HUES64 (cell line): ENCODE measurements around the gene BMF.
"Not testable (repeated sequence)": the region's sequence is repeated elsewhere in the genome, so short reads cannot be mapped to it uniquely, and the experiment has no call there.

Experiments
- H3K27ac ChIP-seq: 2 replicates; pipeline ENCODE4 v1.7.0; 2013; ENCODE audit warnings: low read depth, low read length, inconsistent platforms
- H3K27me3 ChIP-seq: 2 replicates; pipeline ENCODE4 v1.6.1; 2013; ENCODE audit warnings: mild to moderate bottlenecking, low read length; ENCODE audit not compliant: insufficient read depth
- H3K36me3 ChIP-seq: 2 replicates; pipeline ENCODE4 v1.6.1; 2013; ENCODE audit warnings: mild to moderate bottlenecking, low read length; ENCODE audit not compliant: insufficient read depth
- H3K4me1 ChIP-seq: 2 replicates; pipeline ENCODE4 v1.6.1; 2013; ENCODE audit warnings: mild to moderate bottlenecking, low read length, moderate library complexity; ENCODE audit not compliant: insufficient read depth
- H3K4me3 ChIP-seq: 2 replicates; pipeline ENCODE4 v1.5.1; 2013; ENCODE audit warnings: mild to moderate bottlenecking, low read length, moderate library complexity
- H3K9ac ChIP-seq: 2 replicates; pipeline ENCODE4 v1.6.1; 2013; ENCODE audit warnings: mild to moderate bottlenecking, low read depth, low read length
- H3K9me3 ChIP-seq: 2 replicates; pipeline ENCODE4 v1.6.1; 2013; ENCODE audit warnings: low read depth, low read length; ENCODE audit not compliant: insufficient read depth
- WGBS: fragments of 150-250, 120-280 bp; methylation state at CpG from one replicate; pipeline ENCODE4 v1.1.7; 2013; ENCODE audit warnings: missing lambda C conversion rate; 5-methylcytosine and 5-hydroxymethylcytosine counted together

The BMF gene

DNA sequence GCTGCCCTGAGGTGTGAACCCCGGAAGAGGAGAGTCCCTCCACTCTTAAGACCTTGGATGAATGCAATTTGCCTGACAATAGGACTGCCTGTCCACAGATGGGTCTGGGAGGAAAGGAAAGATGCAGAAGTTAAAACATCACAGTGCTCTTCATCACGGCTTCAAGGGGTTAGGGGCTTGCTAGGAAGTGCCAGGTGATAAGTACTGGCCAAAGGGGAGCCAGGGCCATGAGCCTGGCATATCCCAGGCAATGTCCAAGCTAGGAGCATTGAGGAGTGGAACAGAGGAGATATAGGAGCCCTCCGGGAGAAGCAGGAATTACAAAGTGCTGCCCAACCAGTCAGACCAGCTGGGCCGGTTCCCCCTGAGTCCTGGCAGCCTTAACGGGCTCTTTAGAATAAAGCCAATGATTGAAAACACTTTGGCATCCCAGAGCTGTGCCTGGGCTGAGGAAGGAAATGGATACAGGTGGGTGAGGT lies 16.2 kb upstream of the BMF start:
- Histone ChIP-seq H3K4me3 (peak overlapping the region; percentile 10; the same call in 1 of the 2 replicates), H3K4me1 (peaks cover 26% of the 10 kb centered on the region)
- not testable (repeated sequence) for H3K9ac ChIP-seq, H3K27ac ChIP-seq, H3K9me3 ChIP-seq, H3K36me3 ChIP-seq, H3K27me3 ChIP-seq
- WGBS: 61% methylated on average over 4 of the region's 5 CpGs

DNA sequence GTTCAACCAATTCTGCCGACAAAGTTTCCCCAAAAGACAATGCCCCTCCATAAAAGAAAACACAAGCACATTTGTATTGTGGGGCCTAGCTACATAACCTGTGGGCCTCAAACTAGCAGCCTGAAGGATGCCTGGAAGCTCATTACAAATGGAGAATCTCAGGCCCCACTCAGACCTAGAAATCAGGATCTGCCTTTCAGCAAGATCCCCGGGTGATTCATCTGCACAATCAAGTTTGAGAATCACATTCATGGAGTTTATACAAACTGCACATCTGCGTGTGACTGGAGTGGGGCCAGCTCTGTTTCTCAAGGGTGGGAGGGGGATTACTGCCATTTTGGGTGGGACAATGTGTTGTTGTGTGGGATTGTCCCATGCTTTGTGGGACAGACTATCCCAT lies 15.7 kb upstream of the BMF start:
- peaks cover 26% of the 10 kb centered on the region for H3K4me1 ChIP-seq
- H3K36me3 ChIP-seq, H3K9me3 ChIP-seq, H3K27me3 ChIP-seq, H3K4me3 ChIP-seq, H3K9ac ChIP-seq, H3K27ac ChIP-seq: not testable (repeated sequence)
- 94% methylated on average over 3 of the region's 3 CpGs for WGBS

DNA sequence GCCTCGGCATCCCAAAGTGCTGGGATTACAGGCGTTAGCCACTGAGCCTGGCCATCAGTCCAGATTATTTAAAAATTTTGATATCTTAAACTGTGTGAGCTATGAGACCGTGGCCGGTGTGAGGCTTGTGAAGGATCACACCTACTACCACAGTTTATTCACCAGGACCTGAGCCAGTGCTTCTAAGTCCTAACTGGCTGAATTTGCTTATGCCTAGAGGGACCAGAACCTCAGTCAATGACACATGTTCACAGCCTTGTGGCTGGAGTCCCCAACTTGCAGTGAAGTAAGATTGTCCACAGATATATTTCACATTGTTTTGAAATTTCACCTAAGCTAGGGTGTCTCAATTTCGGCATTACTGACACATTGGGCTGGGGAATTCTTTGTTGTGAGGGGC lies 15.2 kb upstream of the BMF start:
- H3K4me1 ChIP-seq: peaks cover 26% of the 10 kb centered on the region
- not testable (repeated sequence) for H3K4me3 ChIP-seq, H3K27me3 ChIP-seq, H3K36me3 ChIP-seq, H3K9ac ChIP-seq, H3K27ac ChIP-seq, H3K9me3 ChIP-seq
- WGBS: 96% methylated on average over 2 of the region's 5 CpGs

DNA sequence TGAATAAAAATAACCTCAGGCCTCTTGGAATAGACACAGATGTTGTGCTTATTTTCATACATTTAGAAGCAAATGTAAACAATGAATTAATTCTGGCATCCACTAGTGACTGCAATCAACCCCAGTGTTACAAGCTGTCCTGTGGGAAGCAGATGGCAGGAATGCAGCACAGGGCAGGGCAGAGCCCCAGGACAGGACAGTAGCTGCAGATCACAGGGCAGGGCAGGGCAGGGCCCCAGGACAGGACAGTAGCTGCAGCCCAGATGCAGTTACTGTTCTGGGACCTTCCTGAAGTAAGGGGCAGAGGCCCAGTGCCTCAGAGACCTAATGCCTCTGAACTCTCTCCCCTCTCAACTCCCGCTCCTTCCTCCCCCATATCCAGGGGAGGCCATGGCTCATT lies 14.3 kb upstream of the BMF start:
- WGBS: 88% methylated on average over 1 of the region's 1 CpG
- H3K4me3 ChIP-seq, H3K27me3 ChIP-seq, H3K9ac ChIP-seq, H3K9me3 ChIP-seq, H3K27ac ChIP-seq, H3K36me3 ChIP-seq: not testable (repeated sequence)
- H3K4me1 ChIP-seq: peaks cover 26% of the 10 kb centered on the region

DNA sequence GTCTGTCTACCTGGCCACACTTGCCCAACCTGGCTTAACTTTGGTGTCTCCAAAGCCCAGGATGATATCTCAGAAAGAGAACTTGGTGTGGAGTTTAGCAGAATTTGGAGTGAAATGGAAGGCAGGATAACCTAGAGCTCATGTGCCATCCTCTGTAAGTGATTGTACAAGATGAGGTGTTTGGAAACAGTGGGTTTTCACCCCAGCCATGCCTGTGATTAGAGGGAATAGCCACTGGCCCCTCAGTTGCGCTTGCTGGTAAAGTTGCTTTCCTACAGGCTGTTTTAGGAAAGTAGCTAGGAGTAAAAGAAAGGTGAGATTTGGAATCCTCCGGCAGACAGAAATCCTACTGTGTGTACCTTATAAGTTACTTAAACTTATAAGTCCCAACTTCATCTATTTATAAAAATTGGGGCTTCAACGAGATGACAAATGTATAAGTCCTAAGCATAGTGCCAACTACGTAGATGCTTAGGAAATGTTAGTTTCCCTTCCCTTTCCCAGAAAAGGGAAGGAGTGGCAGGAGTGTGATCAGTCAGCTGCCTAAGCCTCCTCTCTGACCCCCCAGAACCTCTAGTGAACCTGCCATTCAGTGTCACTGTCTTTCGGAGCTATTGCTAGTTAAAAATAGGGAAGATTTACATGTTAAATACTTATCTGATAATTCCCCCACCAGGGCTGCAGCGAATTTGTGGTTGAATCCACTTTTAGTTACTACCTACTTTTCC lies 13.4 kb upstream of the BMF start:
- no peak overlapping the region for H3K27ac ChIP-seq
- no peak overlapping the region for H3K9ac ChIP-seq
- 79% methylated on average over 3 of the region's 6 CpGs for WGBS
- peaks cover 26% of the 10 kb centered on the region for H3K4me1 ChIP-seq
- H3K27me3 ChIP-seq: no peaks in the 10 kb centered on the region
- no peaks in the 10 kb centered on the region for H3K9me3 ChIP-seq
- no peaks in the 10 kb centered on the region for H3K36me3 ChIP-seq
- no peak overlapping the region for H3K4me3 ChIP-seq

DNA sequence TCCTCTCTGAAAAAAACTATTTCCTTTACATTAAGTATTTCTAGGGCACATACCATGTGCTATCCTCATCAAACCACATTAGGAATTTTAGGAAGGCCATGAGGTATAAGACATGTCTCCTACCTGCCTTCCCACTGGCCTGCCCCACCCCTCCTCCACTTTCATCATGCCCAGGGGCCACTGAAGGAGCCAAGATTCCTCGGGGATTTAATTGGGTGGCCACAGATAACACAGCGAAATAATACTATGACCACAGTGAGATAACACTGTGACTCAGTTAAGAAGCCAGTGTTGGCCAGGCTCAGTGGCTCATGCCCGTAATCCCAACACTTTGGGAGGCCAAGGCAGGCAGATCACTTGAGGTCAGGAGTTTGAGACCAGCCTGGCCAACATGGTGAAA lies 9.8 kb upstream of the BMF start:
- H3K4me1 ChIP-seq: peaks cover 19% of the 10 kb centered on the region
- no peaks in the 10 kb centered on the region for H3K27me3 ChIP-seq
- WGBS: 95% methylated on average over 3 of the region's 3 CpGs
- H3K27ac ChIP-seq: no peak overlapping the region
- H3K36me3 ChIP-seq: no peaks in the 10 kb centered on the region
- no peak overlapping the region for H3K4me3 ChIP-seq
- no peak overlapping the region for H3K9ac ChIP-seq
- H3K9me3 ChIP-seq: no peaks in the 10 kb centered on the region

DNA sequence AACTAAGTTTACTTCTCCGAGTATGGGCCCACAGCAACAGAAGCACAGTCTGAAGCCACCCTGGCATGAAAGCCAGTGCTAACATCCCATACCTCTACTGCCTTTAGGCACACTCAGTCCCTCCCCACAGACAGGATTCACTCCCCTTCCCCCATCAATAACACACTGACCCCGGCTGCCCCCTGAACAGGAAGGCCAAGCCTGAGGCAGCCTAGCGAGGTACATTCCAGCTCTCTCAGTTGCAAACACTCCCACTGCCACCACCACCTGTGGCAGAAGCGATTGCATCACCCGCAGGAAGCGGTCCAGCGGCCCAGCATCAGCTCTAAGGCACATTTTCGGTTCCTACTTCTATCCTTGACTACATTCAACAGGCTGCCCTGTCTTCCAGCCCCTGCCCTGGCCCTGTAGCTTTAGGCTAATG lies 7.0 kb upstream of the BMF start:
- peaks cover 21% of the 10 kb centered on the region for H3K4me1 ChIP-seq
- no peak overlapping the region for H3K4me3 ChIP-seq
- H3K27me3 ChIP-seq: no peaks in the 10 kb centered on the region
- 49% methylated on average over 8 of the region's 8 CpGs for WGBS
- H3K36me3 ChIP-seq: no peaks in the 10 kb centered on the region
- no peaks in the 10 kb centered on the region for H3K9me3 ChIP-seq
- H3K9ac ChIP-seq: no peak overlapping the region; the same call in 1 of the 2 replicates
- no peak overlapping the region; the same call in 1 of the 2 replicates for H3K27ac ChIP-seq

DNA sequence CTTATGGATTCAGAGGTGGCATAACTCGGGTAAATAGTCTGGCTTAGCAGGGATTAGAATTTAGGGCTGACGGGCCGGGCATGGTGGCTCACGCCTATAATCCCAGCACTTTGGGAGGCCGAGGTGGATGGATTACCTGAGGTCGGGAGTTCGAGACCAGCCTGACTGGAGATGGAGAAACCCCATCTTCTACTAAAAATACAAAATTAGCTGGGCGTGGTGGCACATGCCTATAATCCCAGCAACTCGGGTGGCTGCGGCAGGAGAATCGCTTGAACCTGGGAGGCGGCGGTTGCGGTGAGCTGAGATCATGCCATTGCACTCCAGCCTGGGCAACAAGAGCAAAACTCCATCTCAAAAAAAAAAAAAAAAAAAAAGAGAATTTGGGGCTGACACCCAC lies 6.4 kb upstream of the BMF start:
- H3K4me3 ChIP-seq, H3K9me3 ChIP-seq, H3K9ac ChIP-seq, H3K27ac ChIP-seq, H3K27me3 ChIP-seq, H3K36me3 ChIP-seq: not testable (repeated sequence)
- 95% methylated on average over 14 of the region's 14 CpGs for WGBS
- H3K4me1 ChIP-seq: peaks cover 21% of the 10 kb centered on the region

DNA sequence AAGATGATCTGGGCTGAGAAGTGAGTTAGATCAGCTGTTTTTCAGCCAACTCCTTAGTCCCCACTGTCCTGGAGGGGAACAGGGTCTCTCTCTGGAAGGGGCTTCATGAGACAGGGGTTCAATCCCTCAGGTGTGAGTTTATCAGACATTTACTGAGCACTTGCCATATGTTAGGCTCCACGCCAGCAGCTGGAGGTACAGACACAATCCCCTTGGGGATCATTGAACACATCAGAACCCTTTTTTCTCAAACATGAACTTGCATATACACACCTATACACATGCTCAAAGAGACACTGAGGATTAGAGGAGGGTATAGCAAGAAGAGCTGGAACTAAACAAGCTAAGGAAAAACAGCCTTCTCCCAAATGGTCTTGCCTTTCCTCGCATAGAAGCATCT lies 5.5 kb upstream of the BMF start:
- Histone ChIP-seq H3K4me1 (peaks cover 23% of the 10 kb centered on the region), H3K4me3 (no peak overlapping the region), H3K27me3 (no peaks in the 10 kb centered on the region), H3K36me3 (no peaks in the 10 kb centered on the region), H3K9me3 (no peaks in the 10 kb centered on the region), H3K27ac (no peak overlapping the region), H3K9ac (no peak overlapping the region)
- 98% methylated on average over 2 of the region's 2 CpGs for WGBS

DNA sequence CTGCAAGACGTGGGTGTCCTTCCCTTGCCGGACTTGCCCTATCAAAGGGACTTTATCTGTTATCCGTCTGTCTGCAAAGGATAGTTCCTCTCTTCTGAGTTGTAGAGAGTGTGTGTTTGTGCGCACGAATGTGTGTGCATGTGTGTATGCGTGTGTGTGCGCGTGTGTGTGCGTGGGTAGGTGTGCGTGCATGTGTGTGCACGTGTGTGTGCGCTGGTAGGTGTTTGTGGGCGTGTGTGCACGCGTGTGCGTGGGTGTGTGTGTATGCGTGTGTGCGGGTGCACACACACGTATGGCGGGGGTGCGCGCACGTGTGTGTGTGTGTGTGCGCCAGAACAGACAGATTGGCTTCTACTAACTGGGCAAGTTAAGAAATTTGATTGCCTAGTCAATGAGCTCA lies 4.1 kb upstream of the BMF start:
- WGBS: 91% methylated on average over 24 of the region's 24 CpGs
- Histone ChIP-seq H3K9ac (no peak overlapping the region), H3K9me3 (no peaks in the 10 kb centered on the region), H3K4me3 (no peak overlapping the region), H3K36me3 (no peaks in the 10 kb centered on the region), H3K4me1 (peaks cover 25% of the 10 kb centered on the region), H3K27me3 (0 out of 2 replicates have a peak, but pooled peaks cover 3% of the 10 kb centered on the region), H3K27ac (no peak overlapping the region)

DNA sequence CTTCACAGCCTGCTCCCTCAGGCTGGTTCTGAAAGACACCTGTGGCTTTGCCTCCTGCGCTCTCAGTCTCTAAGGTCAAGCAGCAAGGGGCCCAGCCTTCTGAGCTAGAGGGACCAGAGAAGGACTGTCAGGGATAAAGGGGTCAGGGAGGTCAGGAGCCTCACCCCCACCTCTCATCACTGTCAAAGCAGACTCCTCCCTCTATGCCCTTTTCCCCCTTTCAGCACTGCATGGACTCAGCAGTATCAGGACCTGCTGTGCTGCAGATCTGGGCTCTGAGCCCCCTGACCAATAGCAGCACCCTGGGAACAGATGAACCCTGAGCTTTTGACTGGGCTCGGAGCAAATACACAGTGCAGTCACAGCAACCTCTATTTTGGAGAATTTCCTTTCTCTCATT lies 3.2 kb upstream of the BMF start:
- Histone ChIP-seq H3K4me1 (peaks cover 34% of the 10 kb centered on the region), H3K27ac (peak overlapping the region; percentile 28; the same call in 1 of the 2 replicates), H3K9me3 (no peaks in the 10 kb centered on the region), H3K27me3 (0 out of 2 replicates have a peak, but pooled peaks cover 5% of the 10 kb centered on the region), H3K4me3 (no peak overlapping the region), H3K36me3 (no peaks in the 10 kb centered on the region), H3K9ac (no peak overlapping the region)
- 66% methylated on average over 2 of the region's 2 CpGs for WGBS
